SU-DHL-6 (cell line): Measurements from ENCODE around the gene ID2.

ENCODE experiments used
- CTCF ChIP-seq: fragments of 200-600 bp; sonication (generic); IDR thresholded peaks from one replicate; pipeline ENCODE4 v1.5.1; 2017; ENCODE audit warnings: antibody characterized with exemption, mild to moderate bottlenecking, low read length, moderate library complexity; ENCODE audit not compliant: insufficient read depth, poor library complexity, severe bottlenecking
- EZH2phosphoT487 ChIP-seq: fragments of 200-600 bp; sonication (generic), shearing (Covaris generic); conservative IDR thresholded peaks from 2 replicates; pipeline ENCODE4 v1.6.1; 2018; ENCODE audit warnings: mild to moderate bottlenecking, antibody characterized with exemption, low read length, moderate library complexity, mixed read lengths

- TF ChIP-seq CTCF (no peak), EZH2phosphoT487 (no peak)
These were observed 20.6 kb upstream of the ID2 start for GRCh38 chr2:8661235-8661634.
